ENCODE results near the gene ERBIN.

DNA sequence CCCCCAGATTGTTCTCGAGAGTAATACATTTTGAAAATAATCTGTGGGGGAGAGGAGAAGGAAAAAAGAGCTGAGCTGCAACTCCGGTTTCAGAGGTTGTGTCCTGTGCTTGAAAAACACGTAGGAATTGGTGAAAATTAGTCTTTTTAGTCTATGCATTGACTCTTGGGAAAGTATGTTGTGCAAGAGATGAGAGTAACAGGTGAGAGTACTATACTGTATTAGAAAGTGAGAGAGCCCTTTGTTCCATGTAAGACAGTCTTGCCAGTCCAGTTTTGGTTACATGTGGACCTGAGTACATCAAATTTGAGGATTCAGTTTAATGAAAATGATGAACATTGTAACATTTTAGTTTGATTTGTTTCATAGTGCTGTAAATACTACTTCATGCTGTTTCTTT, 27.8 kb downstream of the ERBIN start:
- no peak for TF ChIP-seq POLR2A (IDR thresholded peaks at IDR 0.05)
- TF ChIP-seq, protein P1, sequence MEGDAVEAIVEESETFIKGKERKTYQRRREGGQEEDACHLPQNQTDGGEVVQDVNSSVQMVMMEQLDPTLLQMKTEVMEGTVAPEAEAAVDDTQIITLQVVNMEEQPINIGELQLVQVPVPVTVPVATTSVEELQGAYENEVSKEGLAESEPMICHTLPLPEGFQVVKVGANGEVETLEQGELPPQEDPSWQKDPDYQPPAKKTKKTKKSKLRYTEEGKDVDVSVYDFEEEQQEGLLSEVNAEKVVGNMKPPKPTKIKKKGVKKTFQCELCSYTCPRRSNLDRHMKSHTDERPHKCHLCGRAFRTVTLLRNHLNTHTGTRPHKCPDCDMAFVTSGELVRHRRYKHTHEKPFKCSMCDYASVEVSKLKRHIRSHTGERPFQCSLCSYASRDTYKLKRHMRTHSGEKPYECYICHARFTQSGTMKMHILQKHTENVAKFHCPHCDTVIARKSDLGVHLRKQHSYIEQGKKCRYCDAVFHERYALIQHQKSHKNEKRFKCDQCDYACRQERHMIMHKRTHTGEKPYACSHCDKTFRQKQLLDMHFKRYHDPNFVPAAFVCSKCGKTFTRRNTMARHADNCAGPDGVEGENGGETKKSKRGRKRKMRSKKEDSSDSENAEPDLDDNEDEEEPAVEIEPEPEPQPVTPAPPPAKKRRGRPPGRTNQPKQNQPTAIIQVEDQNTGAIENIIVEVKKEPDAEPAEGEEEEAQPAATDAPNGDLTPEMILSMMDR (IDR thresholded peaks at IDR 0.05) = no peak

Data from Peyer's patch (tissue), 4 donors.